Lower lobe of right lung (tissue), 2 donors: ENCODE results near the gene DYRK1A. TPM values are rescaled to one million over a fixed set of nuclear protein-coding genes. Genes with fewer than 3 reads are reported as not detected.
A peak's percentile ranks its signal among the peaks of the same experiment; 100 is the strongest.

Experiments used
- ATAC-seq, 2 donors: fragments of 200-7000 bp; cut with Tn5 transposase; one replicate each; pipeline ENCODE4 v1.9.1; 2020 to 2022; ENCODE audit warnings: mild to moderate bottlenecking in 2 of 2, moderate library complexity in 2 of 2
- DNase-seq: peaks from one replicate; pipeline ENCODE4 v3.0.0-alpha.2; 2020
- H3K27ac ChIP-seq: fragments of 200-600 bp; one replicate; pipeline ENCODE4 v1.8.0; 2022
- H3K27me3 ChIP-seq: fragments of 200-600 bp; one replicate; pipeline ENCODE4 v1.8.0; 2022; ENCODE audit warnings: low read depth
- H3K36me3 ChIP-seq: fragments of 200-600 bp; one replicate; pipeline ENCODE4 v1.8.0; 2022; ENCODE audit warnings: mild to moderate bottlenecking
- H3K4me1 ChIP-seq: fragments of 200-600 bp; one replicate; pipeline ENCODE4 v1.8.0; 2022
- H3K4me3 ChIP-seq: fragments of 200-600 bp; one replicate; pipeline ENCODE4 v1.8.0; 2022; ENCODE audit warnings: mild to moderate bottlenecking
- H3K9me3 ChIP-seq: fragments of 200-600 bp; one replicate; pipeline ENCODE4 v1.8.0; 2022
- intact Hi-C: fragments of 100-400 bp; cut with DNase I; formaldehyde crosslinking; loops from one replicate; pipeline ENCODE4 v1.11.0; 2022
- total RNA-seq: library from RNA; stranded (reverse); fragmentation: NEBNext Ultra II Directional; extraction: Animal tissue kit (Norgen Biotek cat#: 25700); gene quantifications from one replicate; pipeline ENCODE4 v1.2.1, GENCODE V29; 2021
- TF ChIP-seq, protein P1 (sequence below): fragments of 200-600 bp; IDR thresholded peaks from one replicate; pipeline ENCODE4 v1.8.0; 2022; ENCODE audit warnings: antibody characterized with exemption, mild to moderate bottlenecking
- donor health status: DM: no; HTN: yes; CAD: no; lungs with severe emphysema.

Gene DYRK1A
- total RNA-seq, 1 donor from 2014 or later, result 67.7 TPM

DNA sequence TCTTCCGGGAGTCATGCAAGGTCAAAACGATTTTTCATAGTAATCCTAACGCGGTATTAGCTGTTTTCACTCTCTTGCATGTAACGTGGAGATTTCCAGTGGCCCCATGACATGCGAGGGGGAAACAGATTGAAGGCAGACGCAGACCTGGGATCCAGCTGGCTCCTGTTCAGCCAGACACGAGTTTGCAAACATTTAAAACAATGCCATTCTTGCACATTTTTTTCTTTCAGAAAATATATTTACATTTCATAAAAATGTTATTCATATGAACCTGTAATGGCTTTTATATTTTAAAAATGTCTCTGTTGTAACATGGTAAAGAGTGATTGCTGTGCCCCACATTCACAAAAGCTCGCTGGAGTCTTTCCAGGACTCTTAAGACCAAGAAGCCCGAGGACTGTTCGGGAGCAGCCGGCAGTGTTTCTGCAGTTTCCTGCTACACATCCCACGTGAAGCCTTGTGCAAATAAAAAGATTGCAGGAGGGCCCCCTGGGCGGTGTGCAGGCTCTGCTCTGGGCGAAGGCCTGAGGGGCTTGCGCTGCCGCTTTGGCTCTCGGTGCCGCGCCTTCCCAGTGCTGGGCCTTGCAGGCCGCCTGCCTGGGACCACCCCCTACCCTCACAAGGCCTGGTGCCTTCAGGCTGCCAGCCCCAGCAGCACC is 184.9 kb downstream of the DYRK1A start:
- Histone ChIP-seq H3K9me3 (no peaks in the 10 kb centered on the region), H3K36me3 (no peaks in the 10 kb centered on the region), H3K4me3 (peak overlapping the region; percentile 8), H3K27ac (no peak overlapping the region), H3K4me1 (peaks cover 14% of the 10 kb centered on the region), H3K27me3 (no peaks in the 10 kb centered on the region)
- DNase-seq, result peak; percentile 60
- TF ChIP-seq, protein P1, sequence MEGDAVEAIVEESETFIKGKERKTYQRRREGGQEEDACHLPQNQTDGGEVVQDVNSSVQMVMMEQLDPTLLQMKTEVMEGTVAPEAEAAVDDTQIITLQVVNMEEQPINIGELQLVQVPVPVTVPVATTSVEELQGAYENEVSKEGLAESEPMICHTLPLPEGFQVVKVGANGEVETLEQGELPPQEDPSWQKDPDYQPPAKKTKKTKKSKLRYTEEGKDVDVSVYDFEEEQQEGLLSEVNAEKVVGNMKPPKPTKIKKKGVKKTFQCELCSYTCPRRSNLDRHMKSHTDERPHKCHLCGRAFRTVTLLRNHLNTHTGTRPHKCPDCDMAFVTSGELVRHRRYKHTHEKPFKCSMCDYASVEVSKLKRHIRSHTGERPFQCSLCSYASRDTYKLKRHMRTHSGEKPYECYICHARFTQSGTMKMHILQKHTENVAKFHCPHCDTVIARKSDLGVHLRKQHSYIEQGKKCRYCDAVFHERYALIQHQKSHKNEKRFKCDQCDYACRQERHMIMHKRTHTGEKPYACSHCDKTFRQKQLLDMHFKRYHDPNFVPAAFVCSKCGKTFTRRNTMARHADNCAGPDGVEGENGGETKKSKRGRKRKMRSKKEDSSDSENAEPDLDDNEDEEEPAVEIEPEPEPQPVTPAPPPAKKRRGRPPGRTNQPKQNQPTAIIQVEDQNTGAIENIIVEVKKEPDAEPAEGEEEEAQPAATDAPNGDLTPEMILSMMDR, result no peak
- intact Hi-C loops, result no loop called here
- ATAC-seq, result peak; percentile 68 to 74

DNA sequence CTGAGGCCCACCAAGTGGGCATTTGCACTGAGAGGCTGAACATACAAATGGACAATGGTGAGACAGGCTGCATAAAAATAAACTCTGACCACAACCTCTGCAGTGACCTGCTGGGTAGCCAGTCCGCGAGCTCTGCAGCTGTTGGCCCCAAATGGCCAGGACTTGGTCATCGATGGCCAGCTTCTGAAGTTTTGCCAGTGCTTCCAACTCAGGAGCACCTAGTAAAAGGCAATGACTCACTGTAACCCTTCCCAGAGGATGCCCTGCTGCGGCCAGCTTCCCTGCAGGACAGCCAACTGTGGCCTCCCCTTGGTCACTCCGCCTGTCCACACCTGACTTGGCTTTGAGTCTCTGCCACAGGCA is 185.4 kb downstream of the DYRK1A start:
- Histone ChIP-seq H3K27ac (no peak overlapping the region), H3K9me3 (no peaks in the 10 kb centered on the region), H3K27me3 (no peaks in the 10 kb centered on the region), H3K4me1 (peaks cover 11% of the 10 kb centered on the region), H3K36me3 (no peaks in the 10 kb centered on the region), H3K4me3 (no peak overlapping the region)
- ATAC-seq (peak in 1 of 2 donors; percentile 19), DNase-seq (no peak)
- TF ChIP-seq, protein P1, result no peak
- intact Hi-C loops, result no loop called here

DNA sequence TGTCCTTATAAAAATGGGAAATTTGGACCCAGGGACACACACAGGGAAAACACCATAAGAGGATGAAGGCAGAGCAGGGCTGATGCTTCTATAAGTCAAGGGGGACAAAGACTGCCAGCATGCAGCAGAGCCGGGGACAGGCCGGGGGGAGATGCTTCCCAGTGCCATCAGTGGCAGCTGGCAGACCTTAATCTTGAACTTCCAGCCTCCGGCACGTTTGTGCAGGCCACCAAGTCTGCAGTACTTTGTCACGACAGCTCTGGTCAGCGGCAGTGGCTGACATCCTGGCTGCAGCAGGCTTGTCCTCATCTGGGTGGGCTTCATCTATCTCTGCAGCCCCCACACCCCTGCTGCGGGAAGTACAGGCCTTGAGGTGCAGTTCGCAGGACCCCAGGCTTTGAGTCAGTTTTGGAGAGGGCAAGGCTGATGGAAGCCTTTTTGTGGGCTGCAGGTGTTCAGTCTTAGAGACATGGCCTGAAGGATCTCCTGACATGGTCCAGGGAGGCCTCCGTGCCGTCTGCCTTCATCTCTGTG is 186.0 kb downstream of the DYRK1A start:
- TF ChIP-seq, protein P1, result no peak
- Histone ChIP-seq H3K27ac (no peak overlapping the region), H3K36me3 (no peaks in the 10 kb centered on the region), H3K27me3 (no peaks in the 10 kb centered on the region), H3K4me3 (no peak overlapping the region), H3K9me3 (no peaks in the 10 kb centered on the region), H3K4me1 (peaks cover 11% of the 10 kb centered on the region)
- DNase-seq (no peak), ATAC-seq (no peak)
- intact Hi-C loops, result no loop called here

DNA sequence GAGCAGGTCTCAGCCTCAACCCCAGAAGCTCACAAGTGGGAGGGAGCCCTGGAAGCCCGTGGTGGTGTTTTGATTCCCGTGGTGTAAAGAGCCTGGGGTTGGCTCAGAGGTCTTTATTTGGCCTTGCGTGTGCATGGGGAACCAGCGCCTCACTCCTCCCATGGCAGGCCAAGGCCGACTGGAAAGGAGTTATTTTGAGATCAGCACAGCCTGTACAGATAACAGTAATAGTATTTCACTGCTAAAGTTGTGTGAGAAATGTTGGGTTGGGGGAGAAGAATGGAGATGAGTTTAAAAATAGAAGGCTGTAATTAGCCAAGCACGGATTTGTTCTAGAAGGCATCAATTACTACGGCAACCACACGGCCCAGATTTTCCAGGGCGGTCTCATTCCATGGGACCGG is 186.5 kb downstream of the DYRK1A start:
- no peaks in the 10 kb centered on the region for H3K27me3 ChIP-seq
- H3K9me3 ChIP-seq, result no peaks in the 10 kb centered on the region
- H3K27ac ChIP-seq, result no peak overlapping the region
- intact Hi-C loops, result no loop called here
- H3K4me3 ChIP-seq, result no peak overlapping the region
- H3K4me1 ChIP-seq, result peaks cover 11% of the 10 kb centered on the region
- TF ChIP-seq, protein P1, result no peak
- no peaks in the 10 kb centered on the region for H3K36me3 ChIP-seq
- DNase-seq (no peak), ATAC-seq (no peak)

DNA sequence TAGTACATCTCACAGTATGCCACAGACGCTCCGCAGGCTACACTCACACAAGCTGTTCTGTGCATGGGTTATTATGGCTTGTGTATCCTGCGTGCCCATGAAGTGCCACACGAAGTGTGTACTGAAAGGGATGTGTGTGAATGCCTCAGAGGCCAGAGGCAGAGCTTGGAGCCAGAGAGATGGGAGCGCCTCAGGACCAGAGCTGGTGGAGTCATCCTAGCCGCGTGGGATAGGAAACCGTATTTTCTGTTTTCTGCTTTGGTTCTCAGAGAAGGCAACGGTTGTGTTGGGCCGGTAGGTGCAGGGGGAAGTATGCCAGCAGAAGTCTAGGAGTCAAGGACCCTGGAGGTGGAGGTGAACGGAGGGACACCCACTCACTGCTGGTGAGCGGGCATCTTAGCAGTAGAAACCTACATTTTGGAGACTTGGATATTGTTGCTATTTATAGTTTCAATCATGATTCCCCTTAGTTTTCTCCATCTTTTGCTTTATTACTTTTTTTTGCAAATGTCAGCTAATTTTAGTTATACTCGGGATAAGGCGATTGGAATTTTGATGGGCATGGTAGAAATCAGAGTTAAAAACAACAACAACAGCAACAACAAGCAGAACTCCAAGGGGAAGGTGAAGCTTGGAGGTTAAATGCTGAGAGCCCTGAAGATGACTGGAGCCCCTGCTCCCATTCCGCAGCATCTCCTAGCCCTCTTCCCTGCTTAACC is 188.2 kb downstream of the DYRK1A start:
- Histone ChIP-seq H3K27ac (no peak overlapping the region), H3K27me3 (no peaks in the 10 kb centered on the region), H3K4me3 (no peak overlapping the region), H3K4me1 (peaks cover 11% of the 10 kb centered on the region), H3K36me3 (no peaks in the 10 kb centered on the region), H3K9me3 (no peaks in the 10 kb centered on the region)
- ATAC-seq (no peak), DNase-seq (no peak)
- TF ChIP-seq, protein P1, result no peak
- intact Hi-C loops, result no loop called here
